Hepatocyte (in vitro differentiated cells): ENCODE measurements around the gene SH3BP2. TPM values are rescaled to one million over a fixed set of nuclear protein-coding genes. Genes with fewer than 3 reads are reported as not detected.
A peak's percentile ranks its signal among the peaks of the same experiment; 100 is the strongest.

Experiments
- DNase-seq: peaks from one replicate; pipeline ENCODE4 v3.0.0-alpha.2; 2016; ENCODE audit warnings: low spot score
- H2AFZ ChIP-seq: fragments of 200-600 bp; sonication (generic); 2 replicates; pipeline ENCODE4 v1.6.0; 2016; ENCODE audit warnings: antibody characterized with exemption, mild to moderate bottlenecking
- H3K27ac ChIP-seq: fragments of 200-600 bp; sonication (generic); 2 replicates; pipeline ENCODE4 v1.5.1; 2016; ENCODE audit warnings: mild to moderate bottlenecking
- H3K27me3 ChIP-seq: fragments of 200-600 bp; sonication (generic); 2 replicates; pipeline ENCODE4 v1.6.1; 2016
- H3K36me3 ChIP-seq: fragments of 200-600 bp; sonication (generic); replicated peaks from 2 replicates; pipeline ENCODE4 v1.5.1; 2016; ENCODE audit warnings: low read depth; ENCODE audit not compliant: insufficient read depth
- H3K4me1 ChIP-seq: fragments of 200-600 bp; sonication (generic); 2 replicates; pipeline ENCODE4 v1.5.1; 2016; ENCODE audit warnings: mild to moderate bottlenecking, moderate library complexity; ENCODE audit not compliant: insufficient read depth
- H3K4me2 ChIP-seq: fragments of 200-600 bp; sonication (generic); 2 replicates; pipeline ENCODE4 v1.6.0; 2016
- H3K4me3 ChIP-seq: fragments of 200-600 bp; sonication (generic); 2 replicates; pipeline ENCODE4 v1.5.1; 2016; ENCODE audit warnings: mild to moderate bottlenecking
- H3K79me2 ChIP-seq: fragments of 200-600 bp; sonication (generic); 2 replicates; pipeline ENCODE4 v1.6.0; 2017; ENCODE audit warnings: mild to moderate bottlenecking
- H3K9me2 ChIP-seq: fragments of 200-600 bp; sonication (generic); replicated peaks from 2 replicates; pipeline ENCODE4 v1.6.0; 2017; ENCODE audit warnings: mild to moderate bottlenecking; ENCODE audit not compliant: insufficient read depth
- H3K9me3 ChIP-seq: fragments of 200-600 bp; sonication (generic); 2 replicates; pipeline ENCODE4 v1.5.1; 2016; ENCODE audit warnings: low read depth, mild to moderate bottlenecking
- H4K20me1 ChIP-seq: fragments of 200-600 bp; sonication (generic); 2 replicates; pipeline ENCODE4 v1.6.0; 2016; ENCODE audit warnings: mild to moderate bottlenecking; ENCODE audit not compliant: insufficient read depth, poor library complexity, severe bottlenecking
- EZH2 ChIP-seq: fragments of 200-600 bp; sonication (generic); IDR thresholded peaks from 2 replicates; pipeline ENCODE4 v1.6.1; 2016; ENCODE audit warnings: antibody characterized with exemption, mild to moderate bottlenecking, borderline replicate concordance
- EZH2phosphoT487 ChIP-seq: fragments of 200-600 bp; sonication (generic); IDR thresholded peaks from one replicate; pipeline ENCODE4 v1.6.1; 2018; ENCODE audit warnings: antibody characterized with exemption, mild to moderate bottlenecking, low read depth, moderate library complexity; ENCODE audit not compliant: unreplicated experiment, severe bottlenecking
- WGBS: methylation state at CpG from one replicate; pipeline ENCODE4 v1.1.6; 2016; ENCODE audit warnings: low lambda C conversion rate; ENCODE audit errors: missing lambda C conversion rate; 5-methylcytosine and 5-hydroxymethylcytosine counted together
- polyA plus RNA-seq: library from polyadenylated mRNA; unstranded; fragments of >200 nt; fragmentation: Nextera tagmentation; extraction: Ambion mirVana; gene quantifications from 2 replicates; pipeline ENCODE4 v1.2.1, GENCODE V29; 2016
- total RNA-seq: library from RNA; depleted of rRNA; stranded (reverse); fragments of >200 nt; gene quantifications from 2 replicates; pipeline ENCODE4 v1.2.3, GENCODE V29; 2014
- TF ChIP-seq, protein P1 (sequence below): fragments of 200-600 bp; sonication (generic); IDR thresholded peaks from 2 replicates; pipeline ENCODE4 v1.5.1; 2016; ENCODE audit warnings: antibody characterized with exemption, mild to moderate bottlenecking; ENCODE audit not compliant: poor library complexity

Gene SH3BP2
- total and polyA plus RNA-seq, 2 experiments from 2014 or later: 24.3 to 25.7 TPM

GRCh38 chr4:2791518-2792395, 1.1 kb upstream of the SH3BP2 start:
- DNase-seq: peak; percentile 21

DNA sequence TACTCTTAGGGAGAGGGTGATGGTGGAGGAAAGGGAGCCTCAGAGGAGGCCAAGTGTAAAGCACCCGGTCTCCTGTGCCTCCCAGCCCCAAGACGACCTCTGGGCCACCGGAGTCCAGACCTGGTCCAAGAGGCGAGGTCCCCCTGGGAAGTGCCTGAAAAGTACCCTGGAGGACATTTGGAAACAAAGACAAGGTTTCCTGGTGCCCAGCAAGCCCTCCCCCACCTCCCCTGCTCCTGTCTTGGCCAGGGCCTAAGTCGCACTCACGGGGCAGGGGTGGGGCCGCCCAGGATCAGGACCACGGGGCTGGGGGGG, 532 bp upstream of the SH3BP2 start:
- H3K79me2 ChIP-seq: peaks cover 18% of the 10 kb centered on the region

More at GRCh38 chr4:2791518-2792395, 1.1 kb upstream of the SH3BP2 start:
- H3K4me2 ChIP-seq: no peak overlapping the region
- H2AFZ ChIP-seq: no peak overlapping the region
- no peaks in the 10 kb centered on the region for H3K36me3 ChIP-seq
- H4K20me1 ChIP-seq: no peaks in the 10 kb centered on the region
- peaks cover 18% of the 10 kb centered on the region for H3K79me2 ChIP-seq
- no peaks in the 10 kb centered on the region for H3K9me2 ChIP-seq
- no peak overlapping the region for H3K4me3 ChIP-seq
- H3K9me3 ChIP-seq: no peaks in the 10 kb centered on the region
- 94% methylated on average over 9 of the region's 10 CpGs for WGBS
- no peak for TF ChIP-seq EZH2phosphoT487
- TF ChIP-seq, protein P1, sequence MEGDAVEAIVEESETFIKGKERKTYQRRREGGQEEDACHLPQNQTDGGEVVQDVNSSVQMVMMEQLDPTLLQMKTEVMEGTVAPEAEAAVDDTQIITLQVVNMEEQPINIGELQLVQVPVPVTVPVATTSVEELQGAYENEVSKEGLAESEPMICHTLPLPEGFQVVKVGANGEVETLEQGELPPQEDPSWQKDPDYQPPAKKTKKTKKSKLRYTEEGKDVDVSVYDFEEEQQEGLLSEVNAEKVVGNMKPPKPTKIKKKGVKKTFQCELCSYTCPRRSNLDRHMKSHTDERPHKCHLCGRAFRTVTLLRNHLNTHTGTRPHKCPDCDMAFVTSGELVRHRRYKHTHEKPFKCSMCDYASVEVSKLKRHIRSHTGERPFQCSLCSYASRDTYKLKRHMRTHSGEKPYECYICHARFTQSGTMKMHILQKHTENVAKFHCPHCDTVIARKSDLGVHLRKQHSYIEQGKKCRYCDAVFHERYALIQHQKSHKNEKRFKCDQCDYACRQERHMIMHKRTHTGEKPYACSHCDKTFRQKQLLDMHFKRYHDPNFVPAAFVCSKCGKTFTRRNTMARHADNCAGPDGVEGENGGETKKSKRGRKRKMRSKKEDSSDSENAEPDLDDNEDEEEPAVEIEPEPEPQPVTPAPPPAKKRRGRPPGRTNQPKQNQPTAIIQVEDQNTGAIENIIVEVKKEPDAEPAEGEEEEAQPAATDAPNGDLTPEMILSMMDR: no peak
- no peak for TF ChIP-seq EZH2
- no peaks in the 10 kb centered on the region for H3K27me3 ChIP-seq
- H3K27ac ChIP-seq: peak overlapping the region; percentile 37
- peaks cover 29% of the 10 kb centered on the region for H3K4me1 ChIP-seq

GRCh38 chr4:2793586-2794485, 951 bp downstream of the SH3BP2 start:
- Histone ChIP-seq H3K4me3 (peak overlapping the region; percentile 61), H3K4me2 (peak overlapping the region; percentile 99), H3K27ac (peak overlapping the region; percentile 89), H3K27me3 (no peaks in the 10 kb centered on the region), H4K20me1 (no peaks in the 10 kb centered on the region), H3K9me2 (no peaks in the 10 kb centered on the region), H3K79me2 (peaks cover 25% of the 10 kb centered on the region), H2AFZ (peak overlapping the region; percentile 40), H3K4me1 (peaks cover 40% of the 10 kb centered on the region), H3K36me3 (no peaks in the 10 kb centered on the region), H3K9me3 (no peaks in the 10 kb centered on the region)
- no peak for TF ChIP-seq EZH2phosphoT487
- TF ChIP-seq, protein P1: no peak
- no peak for TF ChIP-seq EZH2
- WGBS: 36% methylated on average over 28 of the region's 34 CpGs
- peak; percentile 63 for DNase-seq

More for the DNA sequence above, 532 bp upstream of the SH3BP2 start:
- Histone ChIP-seq H3K9me3 (no peaks in the 10 kb centered on the region), H3K4me1 (peaks cover 35% of the 10 kb centered on the region), H3K9me2 (no peaks in the 10 kb centered on the region), H3K4me2 (peak overlapping the region; percentile 99), H3K4me3 (no peak overlapping the region), H4K20me1 (no peaks in the 10 kb centered on the region), H3K27me3 (no peaks in the 10 kb centered on the region), H3K36me3 (no peaks in the 10 kb centered on the region), H3K27ac (peak overlapping the region; percentile 37), H2AFZ (no peak overlapping the region)
- DNase-seq: peak; percentile 5
- 96% methylated on average over 5 of the region's 8 CpGs for WGBS
- no peak for TF ChIP-seq EZH2phosphoT487
- no peak for TF ChIP-seq EZH2
